Erythroblast (primary cell): ENCODE results near the gene HACD2.

Experiments
- GATA1 ChIP-seq: IDR thresholded peaks from 2 replicates; pipeline ENCODE4 v1.6.1; 2011; ENCODE audit warnings: low read depth, mild to moderate bottlenecking, control low read depth, low read length, moderate library complexity
- POLR2A ChIP-seq: IDR thresholded peaks from 2 replicates; pipeline ENCODE4 v1.6.1; 2011; ENCODE audit warnings: mild to moderate bottlenecking, low read length

DNA sequence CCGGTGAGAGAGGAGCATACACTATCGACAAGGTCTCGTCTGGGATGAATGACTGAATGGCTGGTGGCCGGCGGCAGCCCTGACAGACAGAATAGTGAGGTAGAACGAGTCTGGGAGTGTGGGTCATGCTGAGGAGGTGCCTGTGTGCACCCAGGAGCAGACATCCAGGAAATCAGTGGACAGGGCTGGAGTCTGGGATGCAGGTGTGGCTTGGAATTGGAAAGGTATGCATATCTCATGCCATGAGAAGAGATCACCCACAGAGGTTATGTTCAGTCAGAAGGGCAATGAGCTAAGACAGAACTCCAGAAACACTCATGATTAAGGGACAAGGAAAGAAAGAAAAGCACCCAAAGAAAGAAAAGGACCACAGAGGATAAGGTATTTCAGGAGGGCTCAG, 20.8 kb downstream of the HACD2 start:
- TF ChIP-seq POLR2A (no peak), GATA1 (no peak)
